Pancreas (tissue), 10 donors: ENCODE data around the gene MPDU1. TPM values are rescaled to one million over a fixed set of nuclear protein-coding genes. Genes with fewer than 3 reads are reported as not detected.
A peak's percentile ranks its signal among the peaks of the same experiment; 100 is the strongest.

Experiments
- ATAC-seq, 4 donors: fragments of 200-7000 bp; cut with Tn5 transposase; one replicate each; pipeline versions ENCODE4 v1.8.0 to v1.9.1; 2020; ENCODE audit warnings: mild to moderate bottlenecking in 4 of 4, moderate library complexity in 4 of 4
- DNase-seq, 6 donors: peaks; one replicate each; pipeline ENCODE4 v3.0.0-alpha.2; 2020
- FAIRE-seq: peaks from 2 replicates; lab custom pipeline; 2012; peaks lifted over from hg19 to GRCh38; lab: Jason Lieb, UNC
- H3K27ac ChIP-seq, 4 donors: fragments of 200-600 bp; sonication (generic); 1 replicate in 3 of 4; 2 replicates in 1 of 4; pipeline versions ENCODE4 v1.5.0 to v1.8.0; 2020
- H3K27me3 ChIP-seq, 4 donors: fragments of 200-600 bp; one replicate each; pipeline ENCODE4 v1.8.0; 2021
- H3K36me3 ChIP-seq, 3 donors: fragments of 200-600 bp; sonication (generic) in 1 of 3; one replicate each; pipeline versions ENCODE4 v1.5.0 to v1.8.0; 2020 to 2021
- H3K4me1 ChIP-seq, 3 donors: fragments of 200-600 bp; one replicate each; pipeline ENCODE4 v1.8.0; 2021
- H3K4me3 ChIP-seq, 4 donors: fragments of 200-600 bp; sonication (generic) in 2 of 4; one replicate each; pipeline versions ENCODE4 v1.5.0 to v1.8.0; 2020 to 2021
- H3K9me3 ChIP-seq, 4 donors: fragments of 200-600 bp; one replicate each; pipeline ENCODE4 v1.8.0; 2021
- WGBS, 2 donors: extraction: QIAGEN DNeasy Blood & Tissue Kit; methylation state at CpG; one replicate each; pipeline ENCODE4 v1.1.7; 2013; 5-methylcytosine and 5-hydroxymethylcytosine counted together
- intact Hi-C, 3 donors: fragments of 100-400 bp; cut with DNase I; formaldehyde crosslinking; loops; one replicate each; pipeline versions ENCODE4 v1.11.1 to v1.14.2; 2022
- polyA plus RNA-seq, 2 donors: library from polyadenylated mRNA; stranded (reverse); fragments of 200-250 nt; gene quantifications; one replicate each; pipeline ENCODE4 v1.2.3, GENCODE V29; 2013
- total RNA-seq, 6 donors: library from RNA; stranded (reverse); fragmentation: NEBNext Ultra II Directional in 4 of 6; extraction: Animal tissue kit (Norgen Biotek cat#: 25700) in 4 of 6; gene quantifications; one replicate each; pipeline versions ENCODE4 v1.2.1 to v1.2.4, GENCODE V29; 2021 to 2023
- TF ChIP-seq, protein P1 (sequence below), 4 donors: fragments of 200-600 bp; sonication (generic) in 3 of 4; IDR thresholded peaks; one replicate each; pipeline versions ENCODE4 v1.5.0 to v1.8.0; 2021; ENCODE audit warnings: antibody characterized with exemption in 4 of 4
- donor health status: healthy with polysubstance abuse.
- donor health status: DM: no; HTN: no; CAD: no; lungs with moderate emphysema.
- donor health status: DM: no; HTN: no; CAD: no.
- donor health status: control.
- donor health status: control.
- donor health status: Bipolar disorder and iron deficiency.
- donor health status: DM: yes; HTN: yes; CAD: no.
- donor health status: DM: no; HTN: no; CAD: no.
- donor health status: DM: no; HTN: no; CAD: no.
- donor health status: DM: yes; HTN: yes; CAD: no.

Gene MPDU1
- total and polyA plus RNA-seq, 8 donors, result 12.3 to 48.2 (median 20.7) TPM

GRCh38 chr17:7626956-7627249, 43.3 kb downstream of the MPDU1 start:
- ATAC-seq (peak in 1 of 4 donors; percentile 18), DNase-seq (no peak), FAIRE-seq (no peak)
- Histone ChIP-seq H3K27me3 (no peaks in the 10 kb centered on the region), H3K4me3 (peak overlapping the region; percentile 62 to 80 (median 70)), H3K27ac (peak overlapping the region; percentile 86 to 92 (median 88)), H3K9me3 (no peaks in the 10 kb centered on the region), H3K4me1 (peaks cover 0 to 10% (median 6%) of the 10 kb centered on the region in 3 donors), H3K36me3 (no peaks in the 10 kb centered on the region)
- TF ChIP-seq, protein P1, sequence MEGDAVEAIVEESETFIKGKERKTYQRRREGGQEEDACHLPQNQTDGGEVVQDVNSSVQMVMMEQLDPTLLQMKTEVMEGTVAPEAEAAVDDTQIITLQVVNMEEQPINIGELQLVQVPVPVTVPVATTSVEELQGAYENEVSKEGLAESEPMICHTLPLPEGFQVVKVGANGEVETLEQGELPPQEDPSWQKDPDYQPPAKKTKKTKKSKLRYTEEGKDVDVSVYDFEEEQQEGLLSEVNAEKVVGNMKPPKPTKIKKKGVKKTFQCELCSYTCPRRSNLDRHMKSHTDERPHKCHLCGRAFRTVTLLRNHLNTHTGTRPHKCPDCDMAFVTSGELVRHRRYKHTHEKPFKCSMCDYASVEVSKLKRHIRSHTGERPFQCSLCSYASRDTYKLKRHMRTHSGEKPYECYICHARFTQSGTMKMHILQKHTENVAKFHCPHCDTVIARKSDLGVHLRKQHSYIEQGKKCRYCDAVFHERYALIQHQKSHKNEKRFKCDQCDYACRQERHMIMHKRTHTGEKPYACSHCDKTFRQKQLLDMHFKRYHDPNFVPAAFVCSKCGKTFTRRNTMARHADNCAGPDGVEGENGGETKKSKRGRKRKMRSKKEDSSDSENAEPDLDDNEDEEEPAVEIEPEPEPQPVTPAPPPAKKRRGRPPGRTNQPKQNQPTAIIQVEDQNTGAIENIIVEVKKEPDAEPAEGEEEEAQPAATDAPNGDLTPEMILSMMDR (IDR thresholded peaks at IDR 0.05), result no peak
- intact Hi-C loops, result no loop called here
- 2 to 7% methylated on average over 6 of the region's 6 CpGs for WGBS, 2 donors

- Histone ChIP-seq H3K4me3 (peak within 1 kb of the TSS; percentile 62 to 80 (median 70)), H3K27me3 (no peaks in the 10 kb centered on the region), H3K36me3 (no peaks in the 10 kb centered on the region), H3K9me3 (no peaks in the 10 kb centered on the region), H3K4me1 (peaks cover 0 to 13% (median 6%) of the 10 kb centered on the region in 3 donors), H3K27ac (peak within 1 kb of the TSS; percentile 86 to 92 (median 88))
- intact Hi-C loops, result no loop called here
- ATAC-seq, result peak; percentile 95 to 98 (median 96)
- DNase-seq, result peak; percentile 88 to 97 (median 94)
- 0 to 1% methylated on average over 54 of the region's 54 CpGs for WGBS, 2 donors
- no peak for FAIRE-seq
- TF ChIP-seq, protein P1 (IDR thresholded peaks at IDR 0.05), result no peak
Measured at GRCh38 chr17:7627250-7628121, 43.8 kb downstream of the MPDU1 start, which contains the start of gene SAT2. Gene SAT2 (minus strand): TSS chr17:7627821. CDS start chr17:7627635, 186 bp downstream.

DNA sequence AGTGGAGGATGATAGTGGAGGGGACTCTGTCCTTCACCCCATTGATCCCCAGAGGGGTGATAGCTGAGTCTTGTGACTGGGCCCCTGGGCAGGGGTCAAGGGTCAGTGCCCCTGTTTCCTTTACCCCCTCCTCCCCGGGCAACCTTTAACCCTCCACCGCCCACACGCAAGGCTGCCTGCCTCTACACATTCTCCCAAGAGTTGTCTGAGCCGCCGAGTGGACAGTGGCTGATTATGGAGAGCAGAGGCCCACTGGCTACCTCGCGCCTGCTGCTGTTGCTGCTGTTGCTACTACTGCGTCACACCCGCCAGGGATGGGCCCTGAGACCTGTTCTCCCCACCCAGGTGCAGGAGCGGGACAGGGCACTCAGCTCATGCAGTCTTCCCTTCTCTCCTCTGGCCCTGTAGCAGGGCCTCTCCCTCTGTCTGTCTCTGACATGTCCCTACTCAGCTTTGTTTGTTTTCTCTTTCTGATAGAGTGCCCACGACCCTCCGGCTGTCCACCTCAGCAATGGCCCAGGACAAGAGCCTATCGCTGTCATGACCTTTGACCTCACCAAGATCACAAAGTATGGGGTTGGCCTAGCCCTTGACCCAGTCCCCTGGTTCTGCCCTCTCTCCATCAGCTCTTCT, 46.4 kb downstream of the MPDU1 start, which contains the start of gene SHBG:
TSS of gene SHBG (plus strand) at position 197 of the 633 bp plus-strand sequence. CDS start at position 235, 38 bp downstream.
- FAIRE-seq (no peak), ATAC-seq (no peak), DNase-seq (no peak)
- intact Hi-C loops, result no loop called here
- Histone ChIP-seq H3K9me3 (no peaks in the 10 kb centered on the region), H3K27ac (no peak within 1 kb of the TSS), H3K4me1 (peaks cover 0 to 13% (median 6%) of the 10 kb centered on the region in 3 donors), H3K4me3 (no peak within 1 kb of the TSS), H3K36me3 (no peaks in the 10 kb centered on the region), H3K27me3 (no peaks in the 10 kb centered on the region)
- WGBS, 2 donors, result 73 to 81% methylated on average over 13 of the region's 13 CpGs
- TF ChIP-seq, protein P1 (IDR thresholded peaks at IDR 0.05), result no peak

GRCh38 chr17:7631398-7632380, 48.0 kb downstream of the MPDU1 start:
- H3K27ac ChIP-seq, result no peak overlapping the region
- H3K9me3 ChIP-seq, result no peaks in the 10 kb centered on the region
- no peaks in the 10 kb centered on the region for H3K36me3 ChIP-seq
- intact Hi-C loops, result no loop called here
- FAIRE-seq (no peak), ATAC-seq (no peak), DNase-seq (no peak)
- no peak overlapping the region for H3K4me3 ChIP-seq
- H3K4me1 ChIP-seq, result peaks cover 0 to 9% (median 1%) of the 10 kb centered on the region in 3 donors
- H3K27me3 ChIP-seq, result no peaks in the 10 kb centered on the region
- TF ChIP-seq, protein P1 (IDR thresholded peaks at IDR 0.05), result no peak
- 30 to 43% methylated on average over 11 of the region's 11 CpGs for WGBS, 2 donors
